Lower lobe of right lung (tissue), 2 donors: Measurements from ENCODE around the gene MUC2. TPM values are rescaled to one million over a fixed set of nuclear protein-coding genes. Genes with fewer than 3 reads are reported as not detected.
A peak's percentile ranks its signal among the peaks of the same experiment; 100 is the strongest.

Experiments used
- ATAC-seq, 2 donors: fragments of 200-7000 bp; cut with Tn5 transposase; one replicate each; pipeline ENCODE4 v1.9.1; 2020 to 2022; ENCODE audit warnings: mild to moderate bottlenecking in 2 of 2, moderate library complexity in 2 of 2
- DNase-seq: peaks from one replicate; pipeline ENCODE4 v3.0.0-alpha.2; 2020
- H3K27ac ChIP-seq: fragments of 200-600 bp; one replicate; pipeline ENCODE4 v1.8.0; 2022
- H3K27me3 ChIP-seq: fragments of 200-600 bp; one replicate; pipeline ENCODE4 v1.8.0; 2022; ENCODE audit warnings: low read depth
- H3K36me3 ChIP-seq: fragments of 200-600 bp; one replicate; pipeline ENCODE4 v1.8.0; 2022; ENCODE audit warnings: mild to moderate bottlenecking
- H3K4me1 ChIP-seq: fragments of 200-600 bp; one replicate; pipeline ENCODE4 v1.8.0; 2022
- H3K4me3 ChIP-seq: fragments of 200-600 bp; one replicate; pipeline ENCODE4 v1.8.0; 2022; ENCODE audit warnings: mild to moderate bottlenecking
- H3K9me3 ChIP-seq: fragments of 200-600 bp; one replicate; pipeline ENCODE4 v1.8.0; 2022
- CTCF ChIP-seq: fragments of 200-600 bp; IDR thresholded peaks from one replicate; pipeline ENCODE4 v1.8.0; 2022; ENCODE audit warnings: antibody characterized with exemption, mild to moderate bottlenecking
- intact Hi-C: fragments of 100-400 bp; cut with DNase I; formaldehyde crosslinking; loops from one replicate; pipeline ENCODE4 v1.11.0; 2022
- total RNA-seq: library from RNA; stranded (reverse); fragmentation: NEBNext Ultra II Directional; extraction: Animal tissue kit (Norgen Biotek cat#: 25700); gene quantifications from one replicate; pipeline ENCODE4 v1.2.1, GENCODE V29; 2021
- donor health status: DM: no; HTN: yes; CAD: no; lungs with severe emphysema.

Gene MUC2
- total RNA-seq, 1 donor from 2014 or later = not detected

- Histone ChIP-seq H3K36me3 (no peaks in the 10 kb centered on the region), H3K4me1 (no peaks in the 10 kb centered on the region), H3K9me3 (no peaks in the 10 kb centered on the region), H3K27ac (no peak overlapping the region), H3K4me3 (no peak overlapping the region), H3K27me3 (peaks cover 21% of the 10 kb centered on the region)
- intact Hi-C loops = no loop called here
- no peak for TF ChIP-seq CTCF
- no peak for DNase-seq
- no peak for ATAC-seq
Observed at GRCh38 chr11:1108246-1108900, 33.7 kb downstream of the MUC2 start.

GRCh38 chr11:1109101-1109917 lies 34.6 kb downstream of the MUC2 start:
- H3K36me3 ChIP-seq = no peaks in the 10 kb centered on the region
- H3K9me3 ChIP-seq = no peaks in the 10 kb centered on the region
- no peak overlapping the region for H3K27ac ChIP-seq
- no peak for TF ChIP-seq CTCF
- peaks cover 21% of the 10 kb centered on the region for H3K27me3 ChIP-seq
- no peak for ATAC-seq
- intact Hi-C loops = no loop called here
- no peak overlapping the region for H3K4me3 ChIP-seq
- no peaks in the 10 kb centered on the region for H3K4me1 ChIP-seq
- peak; percentile 34 for DNase-seq

- H3K27ac ChIP-seq = no peak overlapping the region
- no peak for TF ChIP-seq CTCF
- DNase-seq = peak; percentile 35
- H3K4me1 ChIP-seq = no peaks in the 10 kb centered on the region
- intact Hi-C loops = no loop called here
- ATAC-seq = no peak
- peaks cover 21% of the 10 kb centered on the region for H3K27me3 ChIP-seq
- no peak overlapping the region for H3K4me3 ChIP-seq
- no peaks in the 10 kb centered on the region for H3K36me3 ChIP-seq
- H3K9me3 ChIP-seq = no peaks in the 10 kb centered on the region
Observed at GRCh38 chr11:1109918-1110705, 35.4 kb downstream of the MUC2 start.

GRCh38 chr11:1111545-1112212 lies 37.0 kb downstream of the MUC2 start:
- peak; percentile 26 for DNase-seq
- Histone ChIP-seq H3K27ac (no peak overlapping the region), H3K4me3 (no peak overlapping the region), H3K27me3 (peaks cover 21% of the 10 kb centered on the region), H3K4me1 (no peaks in the 10 kb centered on the region), H3K9me3 (no peaks in the 10 kb centered on the region), H3K36me3 (no peaks in the 10 kb centered on the region)
- intact Hi-C loops = no loop called here
- TF ChIP-seq CTCF = no peak
- no peak for ATAC-seq
